NOMO-1 (cell line): Measurements from ENCODE around the gene FLNB.
A peak's percentile ranks its signal among the peaks of the same experiment; 100 is the strongest.

Source experiments
- DNase-seq, 2 experiments: peaks; one replicate each; lab custom pipeline; 2025; ENCODE audit not compliant: unreplicated experiment in 2 of 2; lab: John Stamatoyannopoulos, UW

Gene FLNB

GRCh38 chr3:58155838-58156237 is 147.6 kb downstream of the FLNB start:
- no peak for DNase-seq

GRCh38 chr3:58157700-58158099 is 149.5 kb downstream of the FLNB start:
- no peak for DNase-seq

GRCh38 chr3:58158442-58159153 is 150.4 kb downstream of the FLNB start:
- DNase-seq, result no peak

- no peak for DNase-seq
These were observed 152.2 kb downstream of the FLNB start for GRCh38 chr3:58160399-58160798.

- no peak for DNase-seq
These were observed 153.5 kb downstream of the FLNB start for GRCh38 chr3:58161435-58162398.

- DNase-seq, result no peak
These were observed 155.0 kb downstream of the FLNB start for GRCh38 chr3:58163234-58163633.

GRCh38 chr3:58164199-58164879 is 156.1 kb downstream of the FLNB start:
- DNase-seq, result no peak

GRCh38 chr3:58164906-58165821 is 156.9 kb downstream of the FLNB start:
- DNase-seq, result no peak

GRCh38 chr3:58167431-58168351 is 159.5 kb downstream of the FLNB start:
- DNase-seq, result peak in 1 of 2 experiments; percentile 16

GRCh38 chr3:58168498-58168897 is 160.3 kb downstream of the FLNB start:
- no peak for DNase-seq

GRCh38 chr3:58169371-58169770 is 161.1 kb downstream of the FLNB start:
- no peak for DNase-seq

GRCh38 chr3:58170376-58170775 is 162.2 kb downstream of the FLNB start:
- DNase-seq, result no peak

GRCh38 chr3:58171126-58171525 is 162.9 kb downstream of the FLNB start:
- DNase-seq, result no peak

GRCh38 chr3:58173029-58173668 is 164.9 kb downstream of the FLNB start:
- no peak for DNase-seq

- DNase-seq, result no peak
These were observed 165.6 kb downstream of the FLNB start for GRCh38 chr3:58173669-58174398.

GRCh38 chr3:58175187-58175436 is 166.9 kb downstream of the FLNB start:
- DNase-seq, result peak in 1 of 2 experiments; percentile 15

- DNase-seq, result no peak
These were observed 167.4 kb downstream of the FLNB start for GRCh38 chr3:58175437-58176184.

- DNase-seq, result no peak
These were observed 167.9 kb downstream of the FLNB start for GRCh38 chr3:58176185-58176530.
